A549 (cell line): ENCODE measurements around the gene PHTF2. TPM values are rescaled to one million over a fixed set of nuclear protein-coding genes. Genes with fewer than 3 reads are reported as not detected.
"Not testable (repeated sequence)": the region's sequence is repeated elsewhere in the genome, so short reads cannot be mapped to it uniquely, and the experiment has no call there.

Experiments used
- ATAC-seq, 2 experiments: fragments of 200-7000 bp in 1 of 2; fragments of >200 bp in 1 of 2; cut with Nextera tagmentation in 1 of 2; cut with Tn5 transposase in 1 of 2; 3 replicates each; pipeline versions ENCODE4 v1.8.0 to v1.9.1; 2018 to 2020; ENCODE audit warnings: mild to moderate bottlenecking in 1 of 2, moderate library complexity in 1 of 2
- CTCF ChIA-PET: fragments of 300-600 bp; sonication (Branson Sonifier 250); formaldehyde crosslinking; extraction: SDS; loops from one replicate; lab custom pipeline; 2021; ENCODE audit warnings: antibody characterized with exemption, inconsistent platforms; lab: Yijun Ruan, JAX
- POLR2A ChIA-PET: fragments of 350-600 bp; formaldehyde crosslinking; extraction: SDS; loops from one replicate; lab custom pipeline; 2021; ENCODE audit warnings: antibody characterized with exemption, inconsistent platforms; lab: Yijun Ruan, JAX
- DNase-seq, 2 experiments: peaks; one replicate each; pipeline versions ENCODE4 v3.0.0 to v3.0.0-alpha.2; 2011 to 2016; ENCODE audit warnings: low read depth in 1 of 2, low spot score in 1 of 2
- FAIRE-seq: peaks from 2 replicates; lab custom pipeline; 2011; peaks lifted over from hg19 to GRCh38; lab: Jason Lieb, UNC
- H3K27ac ChIP-seq, 2 experiments: fragments of >200 bp; sonication (Bioruptor Twin); formaldehyde crosslinking; 3 replicates each; pipeline ENCODE4 v1.5.1; 2016 to 2017
- H3K4me1 ChIP-seq: fragments of >200 bp; sonication (Bioruptor Twin); formaldehyde crosslinking; 3 replicates; pipeline ENCODE4 v1.6.1; 2016
- H3K4me2 ChIP-seq: fragments of >200 bp; sonication (Bioruptor Twin); formaldehyde crosslinking; 3 replicates; pipeline ENCODE4 v1.6.1; 2016
- H3K4me3 ChIP-seq: fragments of >200 bp; sonication (Bioruptor Twin); formaldehyde crosslinking; 3 replicates; pipeline ENCODE4 v1.5.1; 2016
- H3K9me3 ChIP-seq: fragments of >200 bp; sonication (Bioruptor Twin); formaldehyde crosslinking; 3 replicates; pipeline ENCODE4 v1.6.1; 2016
- CBX8 ChIP-seq: fragments of 200-600 bp; sonication (generic); IDR thresholded peaks from 2 replicates; pipeline ENCODE4 v1.6.1; 2016
- CHD2 ChIP-seq: fragments of 150-350 bp; IDR thresholded peaks from 2 replicates; pipeline ENCODE4 v1.6.1; 2014; ENCODE audit warnings: low read length; ENCODE audit not compliant: partially characterized antibody
- CHD4 ChIP-seq: fragments of 200-600 bp; sonication (generic); IDR thresholded peaks from 2 replicates; pipeline ENCODE4 v1.6.1; 2016; ENCODE audit warnings: antibody characterized with exemption, mild to moderate bottlenecking, borderline replicate concordance
- EP300 ChIP-seq, 2 experiments: fragments of >200 bp; sonication (Bioruptor Twin); formaldehyde crosslinking; IDR thresholded peaks; 2 replicates in 1 of 2; 3 replicates in 1 of 2; pipeline ENCODE4 v1.6.1; 2016 to 2017
- FOXS1 ChIP-seq: fragments of 250-450 bp; sonication (Bioruptor Pico); IDR thresholded peaks from 2 replicates; pipeline ENCODE4 v1.5.0; 2020; ENCODE audit warnings: mild to moderate bottlenecking, moderate library complexity
- HDAC2 ChIP-seq: fragments of 200-600 bp; sonication (generic); IDR thresholded peaks from 2 replicates; pipeline ENCODE4 v1.6.1; 2016
- HOXB5 ChIP-seq: fragments of 250-450 bp; sonication (Bioruptor Pico); IDR thresholded peaks from 2 replicates; pipeline ENCODE4 v1.5.0; 2020; ENCODE audit warnings: mild to moderate bottlenecking, moderate library complexity
- KDM1A ChIP-seq: fragments of 200-600 bp; sonication (generic); IDR thresholded peaks from 2 replicates; pipeline ENCODE4 v1.6.1; 2016; ENCODE audit warnings: low read depth, mild to moderate bottlenecking
- KDM5A ChIP-seq: fragments of 200-600 bp; sonication (generic); IDR thresholded peaks from 2 replicates; pipeline ENCODE4 v1.6.1; 2016; ENCODE audit warnings: antibody characterized with exemption, mild to moderate bottlenecking
- MAFK ChIP-seq: fragments of 450-650 bp; IDR thresholded peaks from 2 replicates; pipeline ENCODE4 v1.6.1; 2014; ENCODE audit not compliant: partially characterized antibody
- MAZ ChIP-seq: fragments of 150-350 bp; IDR thresholded peaks from 2 replicates; pipeline ENCODE4 v1.6.1; 2014; ENCODE audit warnings: antibody characterized with exemption, low read depth, low read length, borderline replicate concordance
- NFE2L2 ChIP-seq: fragments of 150-350 bp; conservative IDR thresholded peaks from 2 replicates; pipeline ENCODE4 v1.6.1; 2014; ENCODE audit warnings: low read length
- NPAS2 ChIP-seq: fragments of 250-450 bp; sonication (Bioruptor Pico); IDR thresholded peaks from 2 replicates; pipeline ENCODE4 v1.8.0; 2022; ENCODE audit warnings: mild to moderate bottlenecking, moderate library complexity, borderline replicate concordance
- PHF8 ChIP-seq: fragments of 200-600 bp; sonication (generic); IDR thresholded peaks from 2 replicates; pipeline ENCODE4 v1.6.1; 2016; ENCODE audit warnings: low read depth, mild to moderate bottlenecking, antibody characterized with exemption, moderate library complexity, borderline replicate concordance
- POLR2A ChIP-seq: IDR thresholded peaks from 2 replicates; pipeline ENCODE4 v1.6.1; 2012; ENCODE audit warnings: mild to moderate bottlenecking, low read length
- RARB ChIP-seq: fragments of 250-450 bp; sonication (Bioruptor Pico); IDR thresholded peaks from 2 replicates; pipeline ENCODE4 v1.8.0; 2021; ENCODE audit warnings: mild to moderate bottlenecking, moderate library complexity
- RFX5 ChIP-seq: fragments of 450-650 bp; IDR thresholded peaks from 2 replicates; pipeline ENCODE4 v1.7.1; 2014; ENCODE audit warnings: antibody characterized with exemption, mild to moderate bottlenecking, moderate library complexity
- RNF2 ChIP-seq: fragments of 200-600 bp; sonication (generic); IDR thresholded peaks from 2 replicates; pipeline ENCODE4 v1.6.1; 2016; ENCODE audit warnings: low read depth, mild to moderate bottlenecking, antibody characterized with exemption, moderate library complexity, borderline replicate concordance
- SMC3 ChIP-seq: fragments of >200 bp; sonication (Bioruptor Twin); formaldehyde crosslinking; IDR thresholded peaks from 3 replicates; pipeline ENCODE4 v1.6.1; 2018; ENCODE audit warnings: inconsistent platforms
- SREBF2 ChIP-seq: fragments of 450-650 bp; IDR thresholded peaks from 2 replicates; pipeline ENCODE4 v1.6.1; 2014; ENCODE audit warnings: mild to moderate bottlenecking, moderate library complexity
- TFCP2L1 ChIP-seq: fragments of 250-450 bp; sonication (Bioruptor Pico); IDR thresholded peaks from 2 replicates; pipeline ENCODE4 v1.5.0; 2021; ENCODE audit warnings: mild to moderate bottlenecking
- ZC3H11A ChIP-seq: fragments of 450-650 bp; IDR thresholded peaks from 2 replicates; pipeline ENCODE4 v1.6.1; 2014; ENCODE audit warnings: antibody characterized with exemption, mild to moderate bottlenecking
- ZFP36 ChIP-seq: fragments of 450-650 bp; IDR thresholded peaks from 2 replicates; pipeline ENCODE4 v1.6.1; 2014; ENCODE audit warnings: borderline replicate concordance; ENCODE audit not compliant: partially characterized antibody
- ZNF302 ChIP-seq: fragments of 250-450 bp; sonication (Bioruptor Pico); IDR thresholded peaks from 2 replicates; pipeline ENCODE4 v1.9.0; 2021; ENCODE audit warnings: inconsistent platforms, mild to moderate bottlenecking, moderate library complexity
- WGBS: methylation state at CpG from one replicate; pipeline ENCODE4 v1.1.6; 2017; ENCODE audit errors: missing lambda C conversion rate; 5-methylcytosine and 5-hydroxymethylcytosine counted together
- polyA plus RNA-seq, 4 experiments: library from polyadenylated mRNA; depleted of rRNA in 3 of 4; stranded (reverse); fragments of >200 nt; fragmentation: RNase III in 1 of 4; extraction: RNeasy Plus Mini Kit Qiagen cat#74134 plus additional on column Dnase treatment in 1 of 4; gene quantifications; 2 replicates in 3 of 4; 3 replicates in 1 of 4; pipeline ENCODE4 v1.2.3, GENCODE V29; 2011 to 2017
- TF ChIP-seq, protein P1 (sequence below): fragments of >200 bp; sonication (Bioruptor Twin); formaldehyde crosslinking; IDR thresholded peaks from 3 replicates; pipeline ENCODE4 v1.5.1; 2016
- TF ChIP-seq, protein P2 (sequence below): IDR thresholded peaks from 2 replicates; pipeline ENCODE4 v1.6.1; 2012; ENCODE audit warnings: low read depth, borderline replicate concordance
- TF ChIP-seq, protein P3 (sequence below): IDR thresholded peaks from 2 replicates; pipeline ENCODE4 v1.6.1; 2012
- TF ChIP-seq, protein P4 (sequence below): fragments of >200 bp; sonication (Bioruptor Twin); formaldehyde crosslinking; IDR thresholded peaks from 2 replicates; pipeline ENCODE4 v1.6.1; 2016
- TF ChIP-seq, protein P5 (sequence below): fragments of 250-450 bp; sonication (Bioruptor Pico); IDR thresholded peaks from 2 replicates; pipeline ENCODE4 v1.5.0; 2020; ENCODE audit warnings: low read depth, mild to moderate bottlenecking, moderate library complexity

The PHTF2 gene
- polyA plus RNA-seq, 2 of the 4 experiments (the other 2 are of a cell fraction) = 14.5 to 41.6 TPM

DNA sequence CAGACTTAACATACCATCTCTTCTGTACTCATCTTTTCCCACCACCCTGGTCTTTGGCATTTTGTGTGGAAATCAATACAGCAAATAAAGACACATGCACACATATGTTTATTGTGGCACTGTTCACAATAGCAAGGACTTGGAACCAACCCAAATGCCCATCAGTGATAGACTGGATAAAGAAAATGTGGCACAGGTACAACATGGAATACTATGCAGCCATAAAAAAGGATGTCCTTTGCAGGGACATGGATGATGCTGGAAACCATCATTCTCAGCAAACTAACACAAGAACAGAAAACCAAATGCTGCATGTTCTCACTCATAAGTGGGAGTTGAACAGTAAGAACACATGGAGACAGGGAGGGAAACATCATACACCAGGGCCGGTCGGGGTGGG lies 37.9 kb downstream of the PHTF2 start:
- H3K9me3 ChIP-seq, FAIRE-seq, DNase-seq, H3K27ac ChIP-seq, ATAC-seq, POLR2A ChIA-PET, H3K4me3 ChIP-seq, H3K4me2 ChIP-seq: not testable (repeated sequence)
- peaks cover 38% of the 10 kb centered on the region for H3K4me1 ChIP-seq
- CTCF ChIA-PET = interaction anchor here (0.8 kb wide), 1 partner anchor 100 kb away, joined by 5 read pairs; no protein-coding TSS in a partner anchor
- 80% methylated on average over 1 of the region's 2 CpGs for WGBS
- TF ChIP-seq KDM1A = 0 out of 2 replicates have a peak, but pooled peaks have one; percentile 39

DNA sequence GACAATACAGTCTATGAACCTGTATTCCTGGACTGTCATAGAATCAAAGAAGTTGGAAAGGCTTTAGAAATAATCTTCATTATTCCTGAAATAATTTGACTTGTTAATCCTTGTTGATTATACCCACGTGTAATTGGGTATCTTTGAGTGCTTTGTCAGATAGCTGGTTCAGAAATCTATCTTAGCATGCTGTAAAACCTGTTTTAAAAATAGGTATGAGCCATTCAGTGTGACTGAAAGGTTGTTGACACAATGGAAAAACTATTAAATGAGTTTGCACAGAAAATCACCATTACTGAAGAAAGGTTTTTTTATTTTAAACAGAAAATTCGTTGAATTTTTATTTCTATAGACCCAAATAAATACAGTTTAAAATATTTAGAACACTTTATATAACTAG lies 38.7 kb downstream of the PHTF2 start:
- peaks cover 38% of the 10 kb centered on the region for H3K4me1 ChIP-seq
- no peak for TF ChIP-seq ZFP36
- no peak for TF ChIP-seq KDM1A
- TF ChIP-seq, all 56 proteins: peak for 0
- DNase-seq = no peak
- Histone ChIP-seq H3K4me2 (no peak overlapping the region; the same call in 1 of the 3 replicates), H3K4me3 (no peak overlapping the region), H3K27ac (peak overlapping the region in 1 of 2 experiments; percentile 3; a peak in 1 of 6 replicates), H3K9me3 (no peaks in the 10 kb centered on the region)
- POLR2A ChIA-PET = no interaction called here
- CTCF ChIA-PET = interaction anchor here (0.8 kb wide), 1 partner anchor 99 kb away, joined by 5 read pairs; no protein-coding TSS in a partner anchor
- ATAC-seq = no peak
- peak; percentile 46 for FAIRE-seq
- 6% methylated on average over 2 of the region's 2 CpGs for WGBS

DNA sequence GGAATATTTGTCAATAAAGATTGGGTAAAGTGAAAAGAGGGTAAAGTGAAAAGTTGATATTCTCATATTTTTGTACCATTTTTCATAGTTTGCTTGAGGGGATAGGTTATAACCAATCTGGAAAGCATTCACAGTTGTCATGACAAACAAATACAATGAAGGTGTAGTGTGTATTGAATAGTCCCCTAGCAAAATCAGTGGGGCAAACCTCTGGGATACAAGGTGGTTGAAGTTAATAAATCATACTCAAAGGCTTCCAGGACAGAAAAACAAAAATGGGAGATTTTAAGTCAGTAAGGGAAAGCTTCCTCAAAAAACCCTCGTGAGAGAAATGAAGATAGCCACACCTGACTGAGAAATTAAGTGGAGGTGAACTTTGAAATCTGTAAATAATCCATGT lies 39.4 kb downstream of the PHTF2 start:
- no peak for FAIRE-seq
- Histone ChIP-seq H3K4me1 (peaks cover 38% of the 10 kb centered on the region), H3K27ac (no peak overlapping the region; a peak in 1 of 6 replicates), H3K4me2 (no peak overlapping the region; the same call in 1 of the 3 replicates), H3K4me3 (no peak overlapping the region), H3K9me3 (no peaks in the 10 kb centered on the region)
- no peak for ATAC-seq
- CTCF ChIA-PET = no interaction called here
- POLR2A ChIA-PET = no interaction called here
- no peak for DNase-seq
- TF ChIP-seq NFE2L2 (no peak), HOXB5 (CRISPR knock-in tag) (no peak), HDAC2 (no peak), MAZ (no peak), RNF2 (no peak), SREBF2 (no peak), CHD4 (no peak), SMC3 (no peak), MAFK (no peak)
- TF ChIP-seq, protein P1, sequence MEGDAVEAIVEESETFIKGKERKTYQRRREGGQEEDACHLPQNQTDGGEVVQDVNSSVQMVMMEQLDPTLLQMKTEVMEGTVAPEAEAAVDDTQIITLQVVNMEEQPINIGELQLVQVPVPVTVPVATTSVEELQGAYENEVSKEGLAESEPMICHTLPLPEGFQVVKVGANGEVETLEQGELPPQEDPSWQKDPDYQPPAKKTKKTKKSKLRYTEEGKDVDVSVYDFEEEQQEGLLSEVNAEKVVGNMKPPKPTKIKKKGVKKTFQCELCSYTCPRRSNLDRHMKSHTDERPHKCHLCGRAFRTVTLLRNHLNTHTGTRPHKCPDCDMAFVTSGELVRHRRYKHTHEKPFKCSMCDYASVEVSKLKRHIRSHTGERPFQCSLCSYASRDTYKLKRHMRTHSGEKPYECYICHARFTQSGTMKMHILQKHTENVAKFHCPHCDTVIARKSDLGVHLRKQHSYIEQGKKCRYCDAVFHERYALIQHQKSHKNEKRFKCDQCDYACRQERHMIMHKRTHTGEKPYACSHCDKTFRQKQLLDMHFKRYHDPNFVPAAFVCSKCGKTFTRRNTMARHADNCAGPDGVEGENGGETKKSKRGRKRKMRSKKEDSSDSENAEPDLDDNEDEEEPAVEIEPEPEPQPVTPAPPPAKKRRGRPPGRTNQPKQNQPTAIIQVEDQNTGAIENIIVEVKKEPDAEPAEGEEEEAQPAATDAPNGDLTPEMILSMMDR = no peak
- TF ChIP-seq, protein P2, sequence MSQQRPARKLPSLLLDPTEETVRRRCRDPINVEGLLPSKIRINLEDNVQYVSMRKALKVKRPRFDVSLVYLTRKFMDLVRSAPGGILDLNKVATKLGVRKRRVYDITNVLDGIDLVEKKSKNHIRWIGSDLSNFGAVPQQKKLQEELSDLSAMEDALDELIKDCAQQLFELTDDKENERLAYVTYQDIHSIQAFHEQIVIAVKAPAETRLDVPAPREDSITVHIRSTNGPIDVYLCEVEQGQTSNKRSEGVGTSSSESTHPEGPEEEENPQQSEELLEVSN = no peak
- TF ChIP-seq, protein P3, sequence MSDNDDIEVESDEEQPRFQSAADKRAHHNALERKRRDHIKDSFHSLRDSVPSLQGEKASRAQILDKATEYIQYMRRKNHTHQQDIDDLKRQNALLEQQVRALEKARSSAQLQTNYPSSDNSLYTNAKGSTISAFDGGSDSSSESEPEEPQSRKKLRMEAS = no peak
- TF ChIP-seq, protein P4, sequence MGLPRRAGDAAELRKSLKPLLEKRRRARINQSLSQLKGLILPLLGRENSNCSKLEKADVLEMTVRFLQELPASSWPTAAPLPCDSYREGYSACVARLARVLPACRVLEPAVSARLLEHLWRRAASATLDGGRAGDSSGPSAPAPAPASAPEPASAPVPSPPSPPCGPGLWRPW = no peak
- 46% methylated on average over 1 of the region's 1 CpG for WGBS

DNA sequence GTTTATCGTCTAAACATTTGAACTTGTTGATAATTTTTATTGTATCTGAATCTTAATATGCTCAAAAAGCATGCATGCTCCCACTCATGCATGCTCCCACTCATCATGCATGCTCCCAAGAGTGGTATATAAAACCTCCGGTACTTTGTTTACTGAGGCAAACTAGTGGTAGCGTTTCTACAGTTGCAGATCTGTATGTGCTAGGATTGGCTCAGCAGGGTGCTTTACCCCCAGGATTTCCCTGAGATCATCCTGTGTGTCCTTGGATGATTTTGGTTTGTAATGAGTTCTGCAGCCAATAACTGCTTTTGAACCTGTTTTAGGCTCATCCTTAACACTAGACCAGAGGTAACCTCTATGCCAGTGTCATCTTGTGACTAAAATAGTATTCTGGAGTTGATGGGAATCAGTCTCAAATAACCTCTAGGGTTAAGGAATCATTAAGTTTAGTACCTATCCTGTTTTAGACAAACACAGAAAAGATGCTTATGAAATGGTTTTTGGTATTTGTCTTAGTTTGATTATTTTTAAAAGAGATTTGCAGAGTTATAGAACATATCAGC lies 40.4 kb downstream of the PHTF2 start:
- 42% methylated on average over 3 of the region's 3 CpGs for WGBS
- FAIRE-seq (no peak), DNase-seq (no peak), ATAC-seq (peak in 1 of 2 experiments; percentile 28; a peak in 3 of 6 replicates)
- TF ChIP-seq CHD2 = no peak
- TF ChIP-seq KDM1A = no peak
- TF ChIP-seq POLR2A = no peak
- TF ChIP-seq FOXS1 (CRISPR knock-in tag) = no peak
- TF ChIP-seq EP300 (IDR thresholded peaks at IDR 0.05) = no peak
- no peak for TF ChIP-seq PHF8
- no peak for TF ChIP-seq SMC3
- no peak for TF ChIP-seq KDM5A
- no peak for TF ChIP-seq RFX5
- TF ChIP-seq, protein P5, sequence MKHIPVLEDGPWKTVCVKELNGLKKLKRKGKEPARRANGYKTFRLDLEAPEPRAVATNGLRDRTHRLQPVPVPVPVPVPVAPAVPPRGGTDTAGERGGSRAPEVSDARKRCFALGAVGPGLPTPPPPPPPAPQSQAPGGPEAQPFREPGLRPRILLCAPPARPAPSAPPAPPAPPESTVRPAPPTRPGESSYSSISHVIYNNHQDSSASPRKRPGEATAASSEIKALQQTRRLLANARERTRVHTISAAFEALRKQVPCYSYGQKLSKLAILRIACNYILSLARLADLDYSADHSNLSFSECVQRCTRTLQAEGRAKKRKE (CRISPR knock-in tag) = no peak
- no peak for TF ChIP-seq ZNF302 (CRISPR knock-in tag)
- no peak for TF ChIP-seq RARB (CRISPR knock-in tag)
- TF ChIP-seq CBX8 = no peak
- no peak for TF ChIP-seq NFE2L2
- no peak for TF ChIP-seq NPAS2
- no peak for TF ChIP-seq ZC3H11A
- TF ChIP-seq CHD4 = no peak
- no peak for TF ChIP-seq MAFK
- no peak for TF ChIP-seq TFCP2L1 (CRISPR knock-in tag)
- POLR2A ChIA-PET = no interaction called here
- no peak overlapping the region; a peak in 1 of 6 replicates for H3K27ac ChIP-seq
- H3K4me2 ChIP-seq = peak overlapping the region; percentile 30
- no peaks in the 10 kb centered on the region for H3K9me3 ChIP-seq
- CTCF ChIA-PET = no interaction called here
- H3K4me3 ChIP-seq = no peak overlapping the region
- H3K4me1 ChIP-seq = peaks cover 35% of the 10 kb centered on the region
